Activated T-cell treated with anti-CD3 and anti-CD28 coated beads, Interleukin-2, amount 50 U/mL, for 1 hour (primary cell): ENCODE data around the gene CMPK1.

Source experiments
- DNase-seq: peaks from one replicate; pipeline ENCODE4 v3.0.0-alpha.2; 2020

CMPK1 gene

DNA sequence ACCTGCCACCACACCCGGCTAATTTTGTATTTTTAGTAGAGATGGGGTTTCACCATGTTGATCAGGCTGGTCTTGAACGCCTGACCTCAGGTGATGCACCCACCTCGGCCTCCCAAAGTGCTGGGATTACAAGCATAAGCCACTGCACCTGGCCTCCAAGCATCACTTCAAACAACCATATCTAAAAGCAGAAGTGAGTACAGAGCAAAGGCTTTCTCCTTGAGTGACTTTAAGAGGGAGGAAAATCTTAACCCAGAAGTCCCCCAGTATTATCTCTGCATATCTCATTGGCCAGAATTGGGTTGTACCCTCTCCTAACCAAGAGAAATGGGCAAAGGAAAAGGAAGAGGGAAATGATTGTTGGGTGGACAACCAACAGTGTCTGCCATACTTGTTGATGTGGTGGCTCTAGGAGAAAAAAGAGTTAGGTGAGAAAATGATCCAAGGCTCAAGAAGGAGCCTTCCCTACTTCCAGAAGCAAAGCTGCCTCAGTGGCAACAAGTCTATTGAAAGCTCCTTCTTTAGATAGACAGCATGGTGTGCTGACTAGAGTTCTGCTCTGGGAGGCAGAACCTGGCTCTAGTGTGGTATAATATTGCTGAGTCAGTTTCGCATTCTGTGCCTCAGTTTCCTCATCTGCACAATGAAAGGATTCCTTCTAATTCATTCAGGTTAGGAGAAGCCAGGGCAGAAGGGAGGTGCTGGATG, 65.7 kb downstream of the CMPK1 start:
- no peak for DNase-seq

DNA sequence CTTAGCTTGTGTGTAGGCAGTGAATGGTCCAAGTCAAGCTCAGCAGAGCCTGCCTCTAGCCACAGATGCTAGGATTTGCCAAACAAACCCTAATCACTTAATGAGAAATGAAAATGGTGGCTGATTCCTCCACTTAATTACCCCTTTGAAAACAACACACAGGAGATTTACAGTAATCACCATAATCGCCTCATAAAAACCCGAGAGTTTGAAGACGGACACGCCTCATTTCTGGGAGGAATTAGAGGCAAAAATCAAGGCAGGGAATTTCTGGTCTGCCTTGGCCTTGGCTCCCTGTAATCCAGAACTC, 66.2 kb downstream of the CMPK1 start:
- no peak for DNase-seq

DNA sequence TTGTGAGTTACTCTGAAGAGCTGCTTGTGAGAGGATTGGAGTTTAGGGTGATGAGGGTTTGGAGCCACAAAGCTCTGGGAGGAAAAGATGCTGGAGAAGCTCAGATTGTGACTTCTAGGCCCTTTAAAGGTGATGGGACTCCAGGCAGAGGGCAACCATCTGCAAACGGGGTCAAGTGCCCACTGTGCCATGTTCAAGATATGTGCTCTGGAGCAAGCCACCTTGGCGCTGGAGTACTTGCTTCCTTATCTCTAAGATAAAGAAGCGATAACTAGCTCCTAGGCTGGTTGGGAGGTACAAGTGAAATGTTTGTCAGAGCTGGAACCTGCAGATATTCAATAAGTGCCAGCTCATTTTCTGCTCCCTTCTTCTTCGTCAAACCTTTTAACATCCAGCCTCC, 68.2 kb downstream of the CMPK1 start:
- DNase-seq: no peak

DNA sequence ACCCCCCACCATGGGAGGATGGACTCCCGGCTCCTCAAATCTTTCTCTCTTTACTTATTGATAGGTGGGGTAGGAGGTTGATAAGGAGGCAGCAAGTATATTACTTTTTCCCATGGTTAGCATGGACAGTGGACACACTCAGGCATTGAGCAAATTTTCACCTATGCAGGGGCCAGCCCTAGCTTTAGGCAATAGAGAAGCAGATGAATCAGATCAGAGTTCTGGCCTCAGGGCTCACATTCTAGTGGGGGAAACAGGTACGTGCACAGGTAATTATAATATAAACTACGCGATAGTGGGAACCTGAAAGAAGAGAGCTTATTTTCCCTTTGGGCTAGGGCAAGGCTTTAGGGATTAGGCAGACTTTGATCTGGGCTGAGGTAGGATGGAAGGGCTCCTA, 69.0 kb downstream of the CMPK1 start:
- DNase-seq: no peak

DNA sequence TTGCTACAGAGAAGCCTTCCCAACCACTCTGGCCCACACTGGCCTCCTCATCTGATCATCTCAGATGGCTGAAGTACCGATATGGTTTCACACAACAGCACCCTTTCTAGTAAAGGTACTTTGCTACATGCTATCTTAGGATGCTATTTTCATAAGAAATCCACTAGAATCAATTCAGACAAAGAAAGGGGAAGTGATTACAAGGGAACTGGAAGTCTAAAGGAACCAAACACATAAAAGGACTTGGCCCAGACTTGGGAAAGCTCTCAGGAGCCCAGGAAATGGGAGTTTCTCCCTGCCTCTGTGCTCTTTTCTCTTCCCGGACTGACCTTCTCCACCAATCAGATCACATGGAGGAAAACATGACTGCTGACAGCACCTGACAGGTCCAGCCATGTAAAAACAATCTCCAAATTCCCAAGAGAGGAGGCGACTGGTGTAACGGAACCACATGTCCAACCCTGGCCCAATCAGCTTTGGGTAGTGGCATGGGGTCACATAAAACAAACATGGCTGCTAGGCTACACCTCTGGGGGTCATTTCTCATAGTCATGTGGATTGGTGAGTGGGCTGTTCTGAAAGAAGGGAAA, 69.8 kb downstream of the CMPK1 start:
- no peak for DNase-seq

- DNase-seq: no peak
Observed at GRCh38 chr1:47405697-47406096, 72.1 kb downstream of the CMPK1 start.

- no peak for DNase-seq
Observed at GRCh38 chr1:47406966-47407365, 73.4 kb downstream of the CMPK1 start.

DNA sequence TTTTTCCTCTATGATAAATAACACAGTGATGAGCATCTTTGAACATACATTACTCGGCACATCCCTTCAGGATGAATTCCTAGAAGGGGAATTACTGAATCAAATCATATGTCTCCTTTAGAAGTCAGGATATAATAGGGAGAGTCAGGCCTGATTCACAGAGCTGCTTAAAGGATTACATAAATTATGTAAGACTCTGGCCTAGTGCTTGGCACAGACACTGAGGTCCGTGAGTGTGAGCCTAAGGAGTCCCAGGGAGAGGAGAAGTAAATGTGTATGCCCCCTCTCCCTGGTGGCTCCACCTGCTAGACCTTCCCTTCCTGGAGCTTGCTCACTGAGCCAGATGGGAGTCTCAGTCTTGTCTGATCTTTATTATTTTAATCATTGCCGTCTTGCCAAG, 73.9 kb downstream of the CMPK1 start:
- no peak for DNase-seq

- no peak for DNase-seq
Observed at GRCh38 chr1:47409311-47410067, 75.9 kb downstream of the CMPK1 start.

GRCh38 chr1:47410068-47410455, 76.5 kb downstream of the CMPK1 start:
- DNase-seq: no peak

DNA sequence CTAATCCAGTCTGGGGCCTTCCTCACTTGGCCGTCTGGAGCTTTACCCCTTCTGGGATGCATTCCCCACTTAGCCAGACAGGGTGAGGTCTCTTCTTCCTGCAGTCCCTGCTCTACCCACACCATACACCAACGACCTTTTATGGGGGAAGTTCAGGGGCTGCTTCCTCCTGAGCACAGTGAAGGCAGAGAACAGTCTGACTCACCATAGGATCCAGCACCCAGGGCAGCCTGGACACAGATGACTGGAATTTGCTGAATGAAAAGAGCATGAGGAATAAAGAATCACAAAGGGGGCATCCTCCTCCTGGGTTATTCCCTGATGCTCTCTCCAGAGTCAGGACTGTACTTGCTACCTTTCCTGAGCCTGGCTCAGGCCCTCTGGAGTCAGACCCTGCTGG, 77.8 kb downstream of the CMPK1 start:
- no peak for DNase-seq

DNA sequence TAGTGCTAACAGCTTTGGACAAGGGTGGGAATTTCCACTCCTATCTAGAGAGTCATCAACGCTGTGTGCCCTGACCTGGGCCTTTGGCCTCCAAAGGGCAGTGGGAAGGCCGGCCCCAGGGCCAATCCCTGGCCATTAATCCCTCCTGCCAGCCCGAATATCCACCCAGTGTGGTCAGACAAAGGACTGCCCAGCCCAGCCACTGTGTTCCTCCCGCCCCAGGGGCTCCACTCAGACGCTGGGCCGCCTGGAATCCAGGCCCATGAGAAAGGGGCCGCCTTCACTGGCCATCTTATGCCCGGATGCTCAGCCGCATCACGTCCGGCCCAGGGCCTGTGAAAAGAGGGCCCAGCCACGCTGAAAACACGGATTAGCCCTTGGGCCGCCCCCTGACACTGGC, 78.8 kb downstream of the CMPK1 start:
- no peak for DNase-seq

- no peak for DNase-seq
Observed at GRCh38 chr1:47415728-47416318, 82.2 kb downstream of the CMPK1 start, which contains the start of gene FOXE3. Gene FOXE3 (plus strand): TSS chr1:47416285. CDS start chr1:47416316, 31 bp downstream.

DNA sequence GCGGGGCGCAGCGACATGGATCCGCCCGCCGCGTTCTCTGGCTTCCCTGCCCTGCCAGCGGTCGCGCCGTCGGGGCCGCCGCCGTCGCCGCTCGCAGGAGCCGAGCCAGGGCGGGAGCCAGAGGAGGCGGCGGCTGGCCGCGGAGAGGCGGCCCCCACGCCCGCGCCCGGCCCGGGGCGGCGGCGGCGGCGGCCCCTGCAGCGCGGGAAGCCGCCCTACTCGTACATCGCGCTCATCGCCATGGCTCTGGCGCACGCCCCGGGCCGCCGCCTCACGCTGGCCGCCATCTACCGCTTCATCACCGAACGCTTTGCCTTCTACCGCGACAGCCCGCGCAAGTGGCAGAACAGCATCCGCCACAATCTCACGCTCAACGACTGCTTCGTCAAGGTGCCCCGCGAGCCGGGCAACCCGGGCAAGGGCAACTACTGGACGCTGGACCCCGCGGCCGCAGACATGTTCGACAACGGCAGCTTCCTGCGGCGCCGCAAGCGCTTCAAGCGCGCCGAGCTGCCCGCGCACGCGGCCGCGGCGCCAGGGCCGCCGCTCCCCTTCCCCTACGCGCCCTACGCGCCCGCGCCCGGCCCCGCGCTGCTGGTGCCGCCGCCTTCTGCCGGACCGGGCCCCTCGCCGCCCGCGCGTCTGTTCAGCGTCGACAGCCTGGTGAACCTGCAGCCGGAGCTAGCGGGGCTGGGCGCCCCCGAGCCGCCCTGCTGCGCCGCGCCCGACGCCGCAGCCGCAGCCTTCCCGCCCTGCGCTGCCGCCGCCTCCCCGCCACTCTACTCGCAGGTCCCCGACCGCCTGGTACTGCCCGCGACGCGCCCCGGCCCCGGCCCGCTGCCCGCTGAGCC, 83.0 kb downstream of the CMPK1 start:
- DNase-seq: no peak

DNA sequence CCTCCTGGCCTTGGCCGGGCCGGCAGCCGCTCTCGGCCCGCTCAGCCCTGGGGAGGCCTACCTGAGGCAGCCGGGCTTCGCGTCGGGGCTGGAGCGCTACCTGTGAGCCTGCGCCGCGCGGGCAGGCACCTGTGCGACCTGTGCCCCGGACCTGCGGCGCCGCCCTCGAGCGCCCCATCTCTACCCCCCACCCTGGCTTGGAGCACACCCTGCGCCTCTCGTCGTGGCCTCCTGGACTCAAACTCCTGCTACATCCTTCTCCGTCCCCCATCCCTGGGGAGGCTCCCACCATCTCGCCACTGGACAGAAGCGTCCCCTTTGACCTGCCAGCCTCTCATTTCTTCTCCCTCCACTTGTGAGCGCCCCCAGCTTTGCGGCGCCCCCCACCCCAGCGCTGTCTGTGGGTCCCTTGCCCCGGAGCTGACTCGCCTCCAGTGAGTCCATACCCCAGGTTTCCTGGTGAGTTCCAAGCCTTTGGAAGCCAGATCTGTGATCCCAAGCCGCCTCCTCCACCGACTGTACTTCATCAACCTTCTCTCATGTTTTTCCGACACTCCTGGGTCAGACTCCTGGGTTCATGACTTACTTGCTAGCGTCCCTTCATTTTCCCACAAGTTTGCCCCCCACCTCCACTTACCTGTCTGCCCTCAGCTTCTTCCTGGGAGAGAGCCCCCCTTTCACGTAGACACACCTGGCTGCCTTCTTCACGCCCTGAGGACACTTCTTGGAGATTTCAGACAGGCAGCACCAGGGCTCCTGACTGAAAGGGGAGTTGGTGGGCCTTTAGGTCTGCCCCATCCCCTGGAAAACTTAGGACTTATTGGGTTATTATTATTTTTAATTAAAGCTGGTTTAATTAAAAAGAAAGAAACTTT, 83.8 kb downstream of the CMPK1 start:
- no peak for DNase-seq

GRCh38 chr1:47418122-47418521, 84.5 kb downstream of the CMPK1 start:
- DNase-seq: no peak

GRCh38 chr1:47418681-47419325, 85.2 kb downstream of the CMPK1 start:
- DNase-seq: no peak

- DNase-seq: no peak
Observed at GRCh38 chr1:47420547-47420946, 87.0 kb downstream of the CMPK1 start.

- no peak for DNase-seq
Observed at GRCh38 chr1:47423872-47424271, 90.3 kb downstream of the CMPK1 start.

- no peak for DNase-seq
Observed at GRCh38 chr1:47424336-47424982, 90.9 kb downstream of the CMPK1 start.
